GM21390 (cell line): ENCODE measurements around the gene GTPBP10.

ENCODE experiments used
- ATAC-seq: cut with Tn5 transposase; IDR thresholded peaks from one replicate; pipeline ENCODE4 v1.9.1; 2021; ENCODE audit not compliant: unreplicated experiment

GTPBP10 gene

GRCh38 chr7:90430614-90431460 is 84.3 kb downstream of the GTPBP10 start:
- no peak for ATAC-seq

DNA sequence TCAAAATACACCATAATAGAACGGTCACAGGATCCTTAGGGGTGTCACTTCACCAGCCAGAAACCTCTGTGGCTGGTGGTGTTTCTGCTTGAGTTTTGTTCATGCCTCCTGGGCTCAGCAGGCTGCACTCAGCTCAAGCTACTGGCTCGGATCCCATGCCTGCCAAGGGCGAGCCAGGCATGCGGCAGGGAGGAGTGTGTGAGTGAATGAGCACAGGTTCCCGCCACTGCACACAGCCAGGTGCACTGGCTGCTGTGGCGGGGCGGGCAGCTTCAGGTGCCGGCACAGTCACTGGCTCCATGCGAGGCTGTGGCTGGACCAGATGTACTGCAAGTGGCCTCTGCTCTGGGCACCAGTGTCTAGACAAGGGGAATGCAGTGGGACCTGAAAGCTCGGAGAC is 86.2 kb downstream of the GTPBP10 start:
- ATAC-seq, result no peak

- ATAC-seq, result no peak
These were observed 86.7 kb downstream of the GTPBP10 start for GRCh38 chr7:90433221-90433620.
